ENCODE measurements around the gene SEC24C.
A peak's percentile ranks its signal among the peaks of the same experiment; 100 is the strongest.

The SEC24C gene

GRCh38 chr10:73813333-73813732, 69.2 kb downstream of the SEC24C start:
- no peak for TF ChIP-seq CTCF (IDR thresholded peaks at IDR 0.05; ENCODE audit: low read depth, low read length)
- 0 out of 2 replicates have a peak, but pooled peaks cover 7% of the 10 kb centered on the region for H3K36me3 ChIP-seq
- no peaks in the 10 kb centered on the region for H3K9me3 ChIP-seq
- no peaks in the 10 kb centered on the region for H3K27me3 ChIP-seq
- DNase-seq = no peak
- H3K4me1 ChIP-seq = no peaks in the 10 kb centered on the region
- H3K4me3 ChIP-seq (ENCODE audit: low read depth, low read length) = no peak overlapping the region

GRCh38 chr10:73814276-73814895, 70.2 kb downstream of the SEC24C start:
- TF ChIP-seq CTCF (IDR thresholded peaks at IDR 0.05; ENCODE audit: low read depth, low read length) = no peak
- H3K4me1 ChIP-seq = no peaks in the 10 kb centered on the region
- DNase-seq = no peak
- 0 out of 2 replicates have a peak, but pooled peaks cover 5% of the 10 kb centered on the region for H3K36me3 ChIP-seq
- no peak overlapping the region for H3K4me3 ChIP-seq (ENCODE audit: low read depth, low read length)
- H3K9me3 ChIP-seq = no peaks in the 10 kb centered on the region
- no peaks in the 10 kb centered on the region for H3K27me3 ChIP-seq

GRCh38 chr10:73814896-73815718, 70.9 kb downstream of the SEC24C start:
- Histone ChIP-seq H3K4me1 (no peaks in the 10 kb centered on the region), H3K27me3 (no peaks in the 10 kb centered on the region), H3K4me3 (ENCODE audit: low read depth, low read length) (no peak overlapping the region), H3K9me3 (no peaks in the 10 kb centered on the region), H3K36me3 (0 out of 2 replicates have a peak, but pooled peaks cover 5% of the 10 kb centered on the region)
- peak; percentile 25 for TF ChIP-seq CTCF (IDR thresholded peaks at IDR 0.05; ENCODE audit: low read depth, low read length)
- DNase-seq = no peak

GRCh38 chr10:73815719-73816030, 71.5 kb downstream of the SEC24C start:
- DNase-seq = no peak
- 0 out of 2 replicates have a peak, but pooled peaks cover 5% of the 10 kb centered on the region for H3K36me3 ChIP-seq
- no peak overlapping the region for H3K4me3 ChIP-seq (ENCODE audit: low read depth, low read length)
- H3K4me1 ChIP-seq = no peaks in the 10 kb centered on the region
- H3K27me3 ChIP-seq = no peaks in the 10 kb centered on the region
- no peaks in the 10 kb centered on the region for H3K9me3 ChIP-seq
- no peak for TF ChIP-seq CTCF (IDR thresholded peaks at IDR 0.05; ENCODE audit: low read depth, low read length)

GRCh38 chr10:73816917-73817729, 73.0 kb downstream of the SEC24C start:
- Histone ChIP-seq H3K4me1 (no peaks in the 10 kb centered on the region), H3K27me3 (no peaks in the 10 kb centered on the region), H3K36me3 (0 out of 2 replicates have a peak, but pooled peaks cover 5% of the 10 kb centered on the region), H3K9me3 (no peaks in the 10 kb centered on the region), H3K4me3 (ENCODE audit: low read depth, low read length) (no peak overlapping the region)
- TF ChIP-seq CTCF (IDR thresholded peaks at IDR 0.05; ENCODE audit: low read depth, low read length) = no peak
- DNase-seq = no peak

Data from BE2C (cell line).